Mesodermal cell (in vitro differentiated cells): Measurements from ENCODE around the gene KLF7.

ENCODE experiments used
- H3K27ac ChIP-seq: 2 replicates; pipeline ENCODE4 v1.7.0; 2013; ENCODE audit warnings: mild to moderate bottlenecking, low read depth, low read length, moderate library complexity; ENCODE audit not compliant: severe bottlenecking
- H3K36me3 ChIP-seq: 2 replicates; pipeline ENCODE4 v1.7.1; 2013; ENCODE audit warnings: mild to moderate bottlenecking, low read length, moderate library complexity; ENCODE audit not compliant: control insufficient read depth, insufficient read depth
- H3K4me1 ChIP-seq: one replicate; pipeline ENCODE4 v1.7.1; 2013; ENCODE audit warnings: mild to moderate bottlenecking, low read length; ENCODE audit not compliant: insufficient read depth, control insufficient read depth, poor library complexity, severe bottlenecking
- H3K4me3 ChIP-seq: 2 replicates; pipeline ENCODE4 v1.7.0; 2013; ENCODE audit warnings: low read length, control low read depth, mild to moderate bottlenecking; ENCODE audit not compliant: insufficient read depth, poor library complexity, severe bottlenecking; ENCODE audit errors: extremely low read depth
- H3K9me3 ChIP-seq: 2 replicates; pipeline ENCODE4 v1.7.1; 2013; ENCODE audit warnings: mild to moderate bottlenecking, low read length, moderate library complexity; ENCODE audit not compliant: control insufficient read depth
- whole genome bisulfite sequencing, 2 experiments: methylation state at CpG; one replicate each; pipeline ENCODE4 v1.1.5; 2013; ENCODE audit warnings: missing lambda C conversion rate in 2 of 2; ENCODE audit not compliant: insufficient coverage in 2 of 2; 5-methylcytosine and 5-hydroxymethylcytosine counted together

Gene KLF7

GRCh38 chr2:207149249-207150213 lies 16.2 kb downstream of the KLF7 start:
- 52 to 58% methylated on average over 5 to 6 of the region's 7 CpGs for WGBS, 2 experiments
- Histone ChIP-seq H3K4me1 (peaks cover 63% of the 10 kb centered on the region), H3K4me3 (no peak overlapping the region), H3K36me3 (peaks cover 36% of the 10 kb centered on the region), H3K9me3 (no peaks in the 10 kb centered on the region), H3K27ac (no peak overlapping the region)

- Histone ChIP-seq H3K36me3 (peaks cover 36% of the 10 kb centered on the region), H3K27ac (no peak overlapping the region), H3K4me1 (peaks cover 63% of the 10 kb centered on the region), H3K4me3 (no peak overlapping the region), H3K9me3 (no peaks in the 10 kb centered on the region)
- WGBS, 2 experiments = 100% methylated on average over 2 of the region's 2 CpGs; no CpG with 5 or more reads in 1 of the 2 experiments
Observed at GRCh38 chr2:207148020-207148419, 17.7 kb downstream of the KLF7 start.

GRCh38 chr2:207144173-207144785 lies 21.5 kb downstream of the KLF7 start:
- peaks cover 58% of the 10 kb centered on the region for H3K36me3 ChIP-seq
- H3K27ac ChIP-seq = peak overlapping the region; percentile 94
- peaks cover 47% of the 10 kb centered on the region for H3K4me1 ChIP-seq
- 93 to 96% methylated on average over 3 of the region's 3 CpGs for WGBS, 2 experiments
- H3K4me3 ChIP-seq = no peak overlapping the region
- H3K9me3 ChIP-seq = no peaks in the 10 kb centered on the region

- Histone ChIP-seq H3K4me1 (peaks cover 45% of the 10 kb centered on the region), H3K4me3 (no peak overlapping the region), H3K27ac (peak overlapping the region; percentile 94), H3K9me3 (no peaks in the 10 kb centered on the region), H3K36me3 (peaks cover 61% of the 10 kb centered on the region)
- 46 to 48% methylated on average over 8 to 9 of the region's 13 CpGs for WGBS, 2 experiments
Observed at GRCh38 chr2:207143215-207144172, 22.3 kb downstream of the KLF7 start.

- Histone ChIP-seq H3K9me3 (no peaks in the 10 kb centered on the region), H3K4me1 (peaks cover 50% of the 10 kb centered on the region), H3K36me3 (peaks cover 61% of the 10 kb centered on the region), H3K27ac (peak overlapping the region; percentile 94), H3K4me3 (no peak overlapping the region)
- 87 to 88% methylated on average over 2 to 3 of the region's 3 CpGs for WGBS, 2 experiments
Observed at GRCh38 chr2:207142461-207142860, 23.3 kb downstream of the KLF7 start.

- WGBS, 2 experiments = 94% methylated on average over 2 of the region's 2 CpGs
- H3K4me3 ChIP-seq = no peak overlapping the region
- H3K27ac ChIP-seq = no peak overlapping the region
- H3K9me3 ChIP-seq = no peaks in the 10 kb centered on the region
- peaks cover 60% of the 10 kb centered on the region for H3K4me1 ChIP-seq
- peaks cover 56% of the 10 kb centered on the region for H3K36me3 ChIP-seq
Observed at GRCh38 chr2:207141386-207141785, 24.4 kb downstream of the KLF7 start.

GRCh38 chr2:207140265-207140664 lies 25.5 kb downstream of the KLF7 start:
- Histone ChIP-seq H3K4me1 (peaks cover 68% of the 10 kb centered on the region), H3K9me3 (no peaks in the 10 kb centered on the region), H3K27ac (no peak overlapping the region), H3K36me3 (peaks cover 54% of the 10 kb centered on the region), H3K4me3 (no peak overlapping the region)

GRCh38 chr2:207139552-207139951 lies 26.2 kb downstream of the KLF7 start:
- H3K27ac ChIP-seq = no peak overlapping the region
- H3K36me3 ChIP-seq = peaks cover 61% of the 10 kb centered on the region
- H3K4me1 ChIP-seq = peaks cover 70% of the 10 kb centered on the region
- no peak overlapping the region for H3K4me3 ChIP-seq
- WGBS, 2 experiments = 93 to 100% methylated on average over 2 of the region's 4 CpGs
- H3K9me3 ChIP-seq = no peaks in the 10 kb centered on the region

- WGBS, 2 experiments = 92% methylated on average over 6 to 9 of the region's 9 CpGs
- Histone ChIP-seq H3K27ac (no peak overlapping the region), H3K4me1 (peaks cover 66% of the 10 kb centered on the region), H3K4me3 (no peak overlapping the region), H3K9me3 (no peaks in the 10 kb centered on the region), H3K36me3 (peaks cover 62% of the 10 kb centered on the region)
Observed at GRCh38 chr2:207138627-207139297, 27.0 kb downstream of the KLF7 start.
